Measurements from ENCODE around the gene CREBBP. TPM values are rescaled to one million over a fixed set of nuclear protein-coding genes. Genes with fewer than 3 reads are reported as not detected.

The CREBBP gene
- total RNA-seq, 1 experiment from 2014 or later: 79.1 TPM

DNA sequence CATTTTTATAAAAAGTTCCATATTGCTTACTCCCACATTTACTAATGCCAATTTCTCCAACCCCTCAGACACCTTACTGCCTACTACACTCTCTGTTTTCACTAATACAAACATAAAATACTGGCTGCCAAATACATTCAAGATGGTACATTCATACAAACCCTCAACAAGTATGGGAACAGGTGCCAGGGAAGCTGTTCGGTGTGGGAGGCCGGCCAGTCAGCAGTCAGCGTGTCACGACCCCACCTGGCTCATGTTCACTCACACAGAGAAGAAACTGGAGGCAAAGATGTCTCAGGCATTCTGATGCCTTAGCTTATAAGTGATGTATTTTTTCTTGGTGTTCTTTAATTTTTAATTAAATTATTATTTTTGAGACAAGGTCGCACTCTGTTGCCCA lies 120.8 kb downstream of the CREBBP start:
- peak overlapping the region in 2 of 3 experiments; percentile 29 to 87; a peak in 2 of 7 replicates for H3K27ac Mint-ChIP-seq
- H4K20me1 ChIP-seq (ENCODE audit: control insufficient read depth, insufficient read depth, insufficient read length): no peaks in the 10 kb centered on the region
- H3K79me2 ChIP-seq (ENCODE audit: insufficient read depth, low read length): no peaks in the 10 kb centered on the region
- WGBS (ENCODE audit: extremely low coverage, insufficient read length, low lambda C conversion rate): no CpG with 5 or more reads among the region's 5 CpGs
- no peaks in the 10 kb centered on the region for H3K27me3 Mint-ChIP-seq (ENCODE audit: low read depth)
- no peak overlapping the region for H3K4me2 ChIP-seq (ENCODE audit: insufficient read depth, insufficient read length, low read length)
- no peak overlapping the region for H3K4ac ChIP-seq (ENCODE audit: low read depth, low read length)
- H3K9me3 Mint-ChIP-seq: no peaks in the 10 kb centered on the region
- peaks cover 7 to 80% (median 47%) of the 10 kb centered on the region in 3 experiments; a peak in 6 of 7 replicates for H3K36me3 Mint-ChIP-seq (ENCODE audit: insufficient read depth in 1 of 3, low read depth in 3 of 3)
- no peaks in the 10 kb centered on the region for H3K9me3 ChIP-seq (ENCODE audit: control insufficient read depth, low read depth, low read length)
- no peak overlapping the region for H3K18ac ChIP-seq (ENCODE audit: insufficient read length, low read depth, low read length)
- peak; percentile 9 for DNase-seq
- H2BK15ac ChIP-seq (ENCODE audit: low read depth, low read length): no peak overlapping the region
- H4K8ac ChIP-seq (replicated peaks; ENCODE audit: insufficient read length, low read depth, low read length): no peak overlapping the region
- no peak overlapping the region for H2AFZ ChIP-seq (ENCODE audit: low read length)
- no peak overlapping the region for H3K14ac ChIP-seq (ENCODE audit: insufficient read depth, low read length)
- no peak overlapping the region for H3K23ac ChIP-seq (ENCODE audit: insufficient read length, low read depth, low read length)
- TF ChIP-seq, protein P1, sequence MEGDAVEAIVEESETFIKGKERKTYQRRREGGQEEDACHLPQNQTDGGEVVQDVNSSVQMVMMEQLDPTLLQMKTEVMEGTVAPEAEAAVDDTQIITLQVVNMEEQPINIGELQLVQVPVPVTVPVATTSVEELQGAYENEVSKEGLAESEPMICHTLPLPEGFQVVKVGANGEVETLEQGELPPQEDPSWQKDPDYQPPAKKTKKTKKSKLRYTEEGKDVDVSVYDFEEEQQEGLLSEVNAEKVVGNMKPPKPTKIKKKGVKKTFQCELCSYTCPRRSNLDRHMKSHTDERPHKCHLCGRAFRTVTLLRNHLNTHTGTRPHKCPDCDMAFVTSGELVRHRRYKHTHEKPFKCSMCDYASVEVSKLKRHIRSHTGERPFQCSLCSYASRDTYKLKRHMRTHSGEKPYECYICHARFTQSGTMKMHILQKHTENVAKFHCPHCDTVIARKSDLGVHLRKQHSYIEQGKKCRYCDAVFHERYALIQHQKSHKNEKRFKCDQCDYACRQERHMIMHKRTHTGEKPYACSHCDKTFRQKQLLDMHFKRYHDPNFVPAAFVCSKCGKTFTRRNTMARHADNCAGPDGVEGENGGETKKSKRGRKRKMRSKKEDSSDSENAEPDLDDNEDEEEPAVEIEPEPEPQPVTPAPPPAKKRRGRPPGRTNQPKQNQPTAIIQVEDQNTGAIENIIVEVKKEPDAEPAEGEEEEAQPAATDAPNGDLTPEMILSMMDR (conservative IDR thresholded peaks at IDR 0.05): no peak
- no peak overlapping the region for H3K9ac ChIP-seq (ENCODE audit: extremely low read depth, insufficient read length, low read length)
- no peak overlapping the region for H3T11ph ChIP-seq (ENCODE audit: low read length)
- no peaks in the 10 kb centered on the region for H3K4me1 Mint-ChIP-seq
- H2BK5ac ChIP-seq (ENCODE audit: insufficient read length, low read length): no peak overlapping the region
- H3K56ac ChIP-seq (ENCODE audit: insufficient read length, low read depth, low read length): no peak overlapping the region
- no peak overlapping the region for H2BK20ac ChIP-seq (ENCODE audit: low read depth, low read length, poor library complexity, severe bottlenecking)
- H4K5ac ChIP-seq (ENCODE audit: insufficient read length, low read depth, low read length): no peak overlapping the region
- H4K91ac ChIP-seq (ENCODE audit: insufficient read length, low read depth, low read length): no peak overlapping the region
- H3K27me3 ChIP-seq (ENCODE audit: insufficient read depth, low read length): no peaks in the 10 kb centered on the region
- no peak overlapping the region for H2BK12ac ChIP-seq (ENCODE audit: insufficient read length, low read depth, low read length)
- H2BK120ac ChIP-seq (ENCODE audit: low read depth, low read length, poor library complexity, severe bottlenecking): no peak overlapping the region
- no peaks in the 10 kb centered on the region for H3K4me1 ChIP-seq (ENCODE audit: insufficient read depth, low read length)
- no peak overlapping the region for H2AK5ac ChIP-seq (ENCODE audit: insufficient read length, low read length)
- peaks cover 6% of the 10 kb centered on the region for H3K79me1 ChIP-seq (ENCODE audit: insufficient read depth, low read depth, low read length, poor library complexity, severe bottlenecking)
- no peaks in the 10 kb centered on the region for H3K23me2 ChIP-seq (ENCODE audit: insufficient read length, low read depth, low read length, poor library complexity, severe bottlenecking)
- no peak overlapping the region for H3K27ac ChIP-seq (ENCODE audit: insufficient read length, low read depth, low read length)
- no peak overlapping the region for H3K4me3 Mint-ChIP-seq

All from H9 (cell line).